NCI-H2107 (cell line): ENCODE data around the gene CAB39L.

ENCODE experiments used
- DNase-seq: peaks from one replicate; lab custom pipeline; 2025; lab: John Stamatoyannopoulos, UW

The CAB39L gene

GRCh38 chr13:49441846-49442245 lies 2.0 kb downstream of the CAB39L start:
- no peak for DNase-seq

GRCh38 chr13:49441312-49441711 lies 2.6 kb downstream of the CAB39L start:
- DNase-seq, result no peak

GRCh38 chr13:49439609-49440008 lies 4.3 kb downstream of the CAB39L start:
- DNase-seq, result no peak

DNA sequence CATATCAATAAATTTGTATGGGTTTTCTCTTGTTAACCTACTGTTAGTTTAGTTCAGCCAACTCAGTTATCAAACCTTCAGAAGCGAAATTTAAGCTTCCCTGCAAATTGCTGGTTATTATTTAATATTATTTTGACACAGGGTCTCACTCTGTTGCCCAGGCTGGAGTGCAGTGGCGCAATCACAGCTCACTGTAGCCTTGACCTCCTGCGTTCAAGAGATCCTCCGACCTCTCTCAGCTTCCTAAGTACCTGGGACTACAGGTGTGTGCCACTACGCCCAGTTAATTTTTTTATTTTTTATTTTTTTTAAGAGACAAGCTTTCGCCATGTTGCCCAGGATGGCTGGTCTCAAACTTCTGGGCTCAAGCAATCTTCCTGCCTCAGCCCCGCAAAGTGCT lies 6.2 kb downstream of the CAB39L start:
- DNase-seq, result no peak

GRCh38 chr13:49436890-49437289 lies 7.0 kb downstream of the CAB39L start:
- DNase-seq, result no peak

- DNase-seq, result no peak
Observed at GRCh38 chr13:49435992-49436391, 7.9 kb downstream of the CAB39L start.

DNA sequence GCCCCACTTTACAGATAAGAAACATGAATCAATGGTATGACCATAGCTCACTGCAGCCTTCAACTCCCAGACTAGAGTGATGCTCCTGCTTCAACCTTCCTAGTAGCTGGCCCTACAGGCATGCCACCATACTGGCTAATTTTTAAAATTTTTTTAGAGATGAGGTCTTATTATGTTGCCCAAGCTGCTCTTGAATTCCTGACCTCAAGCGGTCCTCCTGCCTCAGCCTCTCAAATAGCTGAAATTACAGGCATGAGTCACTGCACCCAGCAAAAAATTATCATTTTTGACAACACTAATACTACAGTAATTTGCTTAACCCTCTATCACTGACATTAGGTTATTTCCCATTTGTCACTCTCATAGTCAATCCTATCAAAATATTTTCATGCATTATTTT lies 14.7 kb downstream of the CAB39L start:
- DNase-seq, result no peak

GRCh38 chr13:49428041-49428763 lies 15.7 kb downstream of the CAB39L start:
- no peak for DNase-seq

- DNase-seq, result no peak
Observed at GRCh38 chr13:49424011-49424560, 19.8 kb downstream of the CAB39L start.

GRCh38 chr13:49421391-49421790 lies 22.5 kb downstream of the CAB39L start:
- DNase-seq, result no peak

GRCh38 chr13:49419276-49419675 lies 24.6 kb downstream of the CAB39L start:
- no peak for DNase-seq

GRCh38 chr13:49418206-49418605 lies 25.7 kb downstream of the CAB39L start:
- no peak for DNase-seq

DNA sequence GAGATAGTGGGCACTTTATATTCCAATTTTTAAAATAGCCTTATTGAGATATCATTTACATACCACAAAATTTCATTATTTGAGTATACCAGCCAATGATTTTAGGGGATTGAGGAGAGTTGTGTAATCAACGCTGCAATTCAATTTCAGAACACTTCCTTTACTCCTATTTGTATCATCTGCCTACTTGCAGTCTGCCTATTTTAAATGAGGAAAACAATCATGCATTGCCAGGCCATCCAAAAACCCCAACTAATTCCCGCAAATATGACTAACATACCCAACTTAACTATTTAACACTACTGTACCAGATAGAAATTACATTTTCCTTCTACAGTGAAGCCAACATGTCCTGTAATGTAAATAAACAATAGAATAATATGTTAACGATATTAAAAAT lies 26.7 kb downstream of the CAB39L start:
- no peak for DNase-seq

DNA sequence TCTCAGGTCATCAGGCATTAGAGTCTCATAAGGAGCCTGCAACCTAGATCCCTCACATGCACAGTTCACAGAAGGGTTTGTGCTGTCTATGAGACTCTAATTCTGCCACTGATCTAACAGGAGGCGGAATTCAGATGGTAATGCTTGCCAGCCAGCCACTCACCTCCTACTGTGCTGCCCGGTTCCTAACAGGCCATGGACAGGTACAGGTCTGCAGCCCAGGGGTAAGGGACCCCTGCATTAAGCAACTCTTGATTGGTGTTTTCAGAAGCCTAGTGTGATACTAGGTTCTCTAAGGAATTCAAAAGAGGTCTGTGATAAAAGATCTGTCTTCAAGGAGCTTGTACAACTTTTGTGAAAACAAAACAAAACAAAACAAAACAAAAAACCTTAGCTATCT lies 31.1 kb downstream of the CAB39L start:
- DNase-seq, result no peak

DNA sequence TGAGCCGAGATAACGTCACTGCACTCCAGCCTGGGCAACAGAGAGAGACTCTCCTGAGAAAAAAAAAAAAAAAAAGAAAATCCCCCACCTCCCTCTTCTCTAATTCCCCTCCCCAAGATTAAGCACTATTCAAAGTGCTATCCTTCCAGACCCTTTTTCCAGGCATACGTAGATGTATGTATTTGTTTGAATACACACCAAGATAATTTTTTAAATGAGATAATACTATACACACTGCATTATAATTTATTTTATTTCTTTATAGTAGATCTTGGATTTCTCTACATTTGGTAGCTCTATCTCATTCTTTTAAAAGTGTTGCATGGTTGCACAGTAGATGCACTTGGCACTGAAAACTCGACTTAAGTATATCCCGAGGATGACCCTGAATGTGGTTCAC lies 32.5 kb downstream of the CAB39L start:
- DNase-seq, result no peak

GRCh38 chr13:49410477-49410876 lies 33.4 kb downstream of the CAB39L start:
- DNase-seq, result no peak

GRCh38 chr13:49410006-49410405 lies 33.9 kb downstream of the CAB39L start:
- no peak for DNase-seq

- no peak for DNase-seq
Observed at GRCh38 chr13:49409008-49409407, 34.9 kb downstream of the CAB39L start.

DNA sequence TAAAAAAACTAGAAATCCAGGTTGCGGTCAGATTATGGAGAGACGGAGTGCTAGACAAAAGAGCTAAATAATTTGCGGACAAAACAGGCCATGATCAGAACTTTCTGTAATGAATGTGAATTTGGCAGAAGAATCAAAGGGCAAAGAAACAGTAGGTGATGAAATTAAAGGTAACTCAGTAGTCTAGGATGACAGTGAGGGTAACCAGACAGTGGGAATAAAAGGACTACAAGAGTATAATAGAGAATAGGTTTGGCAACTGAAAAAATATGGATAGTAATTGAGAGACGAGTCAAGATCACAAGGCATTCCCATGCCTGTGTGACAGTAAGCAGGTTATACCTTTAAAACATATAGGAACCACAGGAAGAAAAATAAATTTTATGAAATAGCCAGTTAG lies 35.9 kb downstream of the CAB39L start:
- no peak for DNase-seq

- DNase-seq, result no peak
Observed at GRCh38 chr13:49407068-49407467, 36.8 kb downstream of the CAB39L start.

- no peak for DNase-seq
Observed at GRCh38 chr13:49404703-49405020, 39.2 kb downstream of the CAB39L start.

GRCh38 chr13:49403996-49404702 lies 39.7 kb downstream of the CAB39L start:
- DNase-seq, result no peak

DNA sequence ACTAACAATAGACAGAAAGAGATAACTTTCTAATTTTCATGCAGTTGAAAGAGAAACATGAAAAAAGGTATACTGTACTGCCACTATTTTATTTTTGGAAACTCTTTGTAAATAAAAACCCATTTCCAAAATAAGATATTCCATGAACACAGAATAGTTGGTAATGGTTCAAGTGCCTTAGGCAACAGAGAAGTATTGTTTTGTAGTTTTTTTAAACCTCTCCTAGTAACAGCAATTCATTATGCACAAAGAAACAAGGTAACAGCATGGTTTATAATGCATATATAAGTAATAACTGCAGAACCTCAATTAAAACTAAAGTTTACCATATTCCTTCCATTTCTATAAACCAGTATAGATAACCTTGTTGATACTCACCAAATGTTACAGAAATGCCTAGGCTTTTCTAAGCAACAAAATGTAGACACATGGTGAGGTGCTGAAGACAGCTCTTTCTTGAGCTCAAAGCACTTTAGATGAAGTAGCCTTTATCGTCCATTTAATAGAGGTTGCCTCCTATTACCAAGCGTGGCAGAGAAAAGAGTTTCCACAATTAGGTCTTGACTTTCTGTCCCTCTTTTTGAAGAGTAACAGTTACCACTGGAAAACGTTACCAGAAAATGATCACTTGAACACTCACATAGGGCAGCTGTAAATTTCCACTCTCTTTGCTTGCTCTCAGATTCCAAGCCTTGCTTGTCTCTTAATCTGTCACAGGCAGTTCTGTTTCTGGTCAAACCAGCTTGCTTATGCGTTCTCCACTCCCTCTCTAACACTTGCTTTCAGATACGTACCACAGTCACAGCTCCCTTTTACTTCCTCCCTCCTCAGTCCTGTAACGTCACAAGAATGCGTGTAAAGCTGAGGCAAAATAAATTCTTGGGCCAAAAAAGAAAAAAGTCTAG lies 42.9 kb downstream of the CAB39L start:
- no peak for DNase-seq
